ENCODE data around the gene TLCD3B.
A peak's percentile ranks its signal among the peaks of the same experiment; 100 is the strongest.
"Not testable (repeated sequence)": the region's sequence is repeated elsewhere in the genome, so short reads cannot be mapped to it uniquely, and the experiment has no call there.

Gene TLCD3B

DNA sequence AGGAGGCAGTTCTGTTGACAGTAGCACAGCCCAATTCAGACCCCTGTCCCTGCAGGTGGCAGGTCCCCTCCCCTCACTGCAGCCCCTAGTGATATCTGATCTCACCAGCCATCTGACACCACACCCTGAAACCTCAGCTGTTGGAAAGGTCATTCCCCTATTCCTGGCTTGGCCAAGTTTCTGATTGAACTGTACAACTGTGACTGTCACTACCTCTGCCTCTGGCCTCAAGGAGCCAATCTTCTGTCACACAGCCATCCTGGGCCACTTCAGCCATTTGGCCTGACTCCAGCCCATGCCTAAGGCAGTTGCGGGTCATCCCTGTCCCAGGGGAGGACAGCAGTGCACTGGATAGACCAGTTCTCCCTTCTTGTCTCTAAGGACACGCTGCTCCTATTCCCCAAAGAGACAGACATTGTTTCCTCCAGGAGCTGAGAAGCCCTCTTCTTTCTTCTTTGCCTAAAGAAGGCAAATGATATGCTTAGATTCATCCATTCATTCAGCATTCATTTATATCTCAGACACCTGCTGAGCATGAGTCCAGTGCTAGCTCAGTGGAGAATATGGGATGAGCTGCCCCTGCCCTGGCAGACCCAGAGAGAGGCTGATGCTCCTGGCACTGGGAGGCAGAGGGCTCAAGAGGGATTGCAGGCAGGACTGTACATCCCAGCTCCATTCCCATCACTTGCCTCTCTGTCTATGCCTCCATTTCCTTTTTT lies 29.9 kb upstream of the TLCD3B start:
- DNase-seq, result no peak

DNA sequence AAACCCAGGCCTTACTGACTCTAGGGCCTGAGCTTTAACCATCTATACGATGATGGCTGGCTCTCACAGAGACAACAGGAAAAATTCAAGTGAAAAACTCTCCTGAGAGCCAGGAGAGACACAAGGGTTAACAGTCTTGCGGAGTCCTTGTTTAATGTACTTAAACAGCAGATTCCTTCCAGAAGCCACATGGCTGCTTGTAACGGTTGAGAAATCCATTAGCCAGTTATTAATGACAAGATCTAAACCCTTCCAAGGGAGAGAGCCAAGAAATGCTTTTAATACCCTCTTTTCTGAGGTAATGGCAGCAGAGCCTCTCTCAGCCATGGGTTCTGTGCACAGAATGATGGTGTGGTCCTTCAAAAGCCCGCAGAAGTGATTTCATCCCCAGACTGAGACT lies 29.3 kb upstream of the TLCD3B start:
- DNase-seq, result no peak

DNA sequence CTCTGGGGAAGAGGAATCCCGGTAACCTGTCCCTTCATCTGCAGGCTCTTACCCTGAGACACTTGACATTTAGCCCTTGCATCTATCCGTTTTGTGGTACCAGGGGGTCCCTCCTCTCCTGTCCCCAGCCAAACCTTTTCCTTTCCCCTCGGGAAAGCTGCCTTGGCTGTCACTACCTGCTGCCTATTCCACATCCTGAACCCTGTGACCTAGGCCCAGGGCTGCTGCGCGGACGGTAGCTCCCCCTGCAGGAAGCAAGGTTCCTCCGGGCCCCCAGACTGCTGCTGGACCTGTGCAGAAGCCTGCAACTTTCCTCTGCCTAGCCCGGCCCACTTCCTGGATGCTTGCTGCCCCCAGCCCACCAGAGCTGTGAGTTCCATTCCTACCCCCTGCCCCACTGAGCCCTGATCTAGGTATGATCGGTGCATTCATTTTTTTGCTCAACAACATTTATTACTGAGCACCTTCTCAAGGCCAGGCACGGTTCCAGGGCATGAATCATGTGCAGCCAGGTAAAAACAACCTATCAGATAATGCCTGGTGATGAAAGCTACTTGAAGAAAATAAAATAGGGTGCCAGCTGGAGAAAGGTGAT lies 24.0 kb upstream of the TLCD3B start:
- peak; percentile 30 for DNase-seq

DNA sequence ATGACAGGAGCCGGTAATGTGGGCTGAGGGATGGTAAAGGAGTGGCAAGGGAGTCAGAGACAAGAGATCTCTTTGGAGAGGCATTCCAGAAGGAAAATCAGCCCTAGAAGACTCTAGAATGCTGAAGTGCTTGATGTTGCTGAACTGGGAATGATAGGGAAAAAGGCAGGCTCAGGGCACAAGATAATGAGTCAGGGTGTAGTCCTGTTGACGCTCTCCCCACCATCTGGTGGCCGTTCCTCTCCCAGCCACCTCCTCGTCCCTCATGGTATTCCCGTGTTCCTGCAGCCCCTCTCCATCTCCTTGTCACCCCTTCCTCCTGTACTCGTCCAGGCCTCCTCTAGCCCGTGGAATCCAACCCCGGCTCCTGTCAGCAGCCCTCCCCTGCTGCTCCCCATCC lies 23.4 kb upstream of the TLCD3B start:
- DNase-seq, result peak; percentile 29

DNA sequence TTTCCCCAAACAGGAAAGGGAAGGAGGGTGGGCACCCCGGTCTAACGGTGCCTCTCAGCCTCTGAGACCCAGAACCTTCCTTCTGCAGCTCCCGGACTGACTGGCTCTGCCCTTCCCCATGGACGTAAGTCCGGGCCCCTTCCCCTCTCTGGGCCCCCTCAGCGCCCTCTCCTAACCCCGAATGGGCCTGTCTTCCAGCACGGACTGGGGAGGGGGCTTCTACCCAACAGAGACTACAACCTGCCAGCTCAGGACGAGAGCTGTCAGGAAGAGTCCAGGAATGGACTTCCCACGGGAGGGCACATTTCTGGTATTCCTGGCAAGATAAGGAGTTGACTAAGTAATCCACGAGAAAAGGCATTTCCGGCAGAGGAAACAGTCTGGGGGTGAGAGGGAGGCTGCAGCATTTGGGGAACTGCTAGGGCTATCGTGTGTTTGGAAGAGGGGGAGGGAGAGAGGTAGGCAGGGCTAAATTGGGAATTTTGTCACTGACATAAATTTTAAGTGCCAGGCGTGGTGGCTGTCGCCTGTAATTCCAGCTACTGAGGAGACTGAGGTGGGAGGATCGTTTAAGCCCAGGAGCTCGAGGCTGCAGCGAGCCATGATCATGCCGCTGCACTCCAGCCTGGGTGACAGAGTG lies 22.4 kb upstream of the TLCD3B start:
- DNase-seq, result peak; percentile 62

DNA sequence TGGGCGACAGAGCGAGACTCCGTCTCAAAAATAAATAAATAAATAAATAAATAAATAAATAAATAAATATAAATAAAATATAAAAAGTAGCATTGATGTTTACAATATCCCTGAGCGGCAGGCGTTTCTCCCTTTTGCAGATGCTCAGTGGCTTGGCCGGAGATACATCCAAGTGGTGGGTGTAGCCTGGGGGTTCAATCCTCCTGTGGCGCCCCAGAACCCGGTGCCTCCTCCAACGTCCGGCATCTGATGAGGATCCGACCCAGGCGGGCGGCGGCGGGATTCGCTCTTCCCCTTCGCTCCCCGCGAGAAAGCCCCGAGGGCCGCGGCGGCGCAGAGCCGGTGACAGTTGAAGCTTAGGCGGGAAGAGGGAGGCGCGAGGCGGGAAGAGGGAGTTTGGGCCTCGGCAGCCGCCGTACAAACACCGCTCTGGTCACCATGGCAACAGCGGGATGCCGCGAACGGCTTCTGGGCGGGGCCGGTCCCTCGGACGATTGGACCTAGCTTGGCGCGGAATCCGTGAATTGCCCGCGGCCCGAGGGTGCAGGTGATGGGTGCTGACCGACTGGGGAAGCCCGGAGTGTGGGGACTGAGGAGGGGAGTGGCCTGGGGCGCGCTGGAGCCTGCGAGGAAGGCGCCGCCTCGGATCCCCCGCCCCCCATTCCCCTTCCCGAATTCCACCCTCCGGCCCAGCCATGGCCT lies 21.8 kb upstream of the TLCD3B start:
- DNase-seq, result peak; percentile 98

DNA sequence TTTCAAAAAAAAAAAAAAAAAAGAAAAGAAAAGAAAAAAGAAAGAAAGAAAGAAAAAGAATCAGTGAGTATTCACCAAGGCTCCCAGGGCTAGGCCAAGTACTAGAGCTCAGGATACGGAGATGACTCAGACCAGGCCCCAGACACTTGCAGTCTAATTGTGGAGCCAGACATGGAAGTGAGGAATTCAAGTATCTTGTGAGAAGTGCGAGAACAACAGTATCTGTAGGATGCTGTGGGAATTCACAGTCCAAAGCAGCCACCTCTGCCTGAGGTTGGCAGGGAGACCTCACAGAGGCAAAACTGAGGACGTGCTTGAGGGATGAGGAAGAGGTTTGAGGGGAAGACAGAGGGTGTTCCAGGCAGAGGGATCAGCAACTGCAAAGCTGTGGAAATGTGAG lies 20.4 kb upstream of the TLCD3B start:
- no peak for DNase-seq

DNA sequence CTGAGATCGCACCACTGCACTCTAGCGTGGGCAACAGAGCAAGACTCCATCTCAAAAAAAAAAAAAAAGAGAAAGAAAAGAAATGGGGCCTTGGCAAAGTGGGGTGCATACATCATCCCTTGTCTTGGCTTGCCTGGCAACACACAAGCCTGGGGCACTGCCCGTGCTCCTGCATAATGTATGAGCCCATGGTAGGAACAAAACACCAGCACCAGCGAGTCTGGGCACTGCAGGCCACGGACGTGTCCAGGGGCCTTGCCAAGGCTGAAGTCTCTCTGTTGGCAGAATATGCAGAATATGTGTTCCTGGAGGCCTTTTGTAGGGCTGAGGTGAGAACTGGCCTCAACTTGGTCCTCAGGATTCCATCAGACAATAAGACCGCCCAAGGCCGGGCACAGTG lies 18.8 kb upstream of the TLCD3B start:
- no peak for DNase-seq

DNA sequence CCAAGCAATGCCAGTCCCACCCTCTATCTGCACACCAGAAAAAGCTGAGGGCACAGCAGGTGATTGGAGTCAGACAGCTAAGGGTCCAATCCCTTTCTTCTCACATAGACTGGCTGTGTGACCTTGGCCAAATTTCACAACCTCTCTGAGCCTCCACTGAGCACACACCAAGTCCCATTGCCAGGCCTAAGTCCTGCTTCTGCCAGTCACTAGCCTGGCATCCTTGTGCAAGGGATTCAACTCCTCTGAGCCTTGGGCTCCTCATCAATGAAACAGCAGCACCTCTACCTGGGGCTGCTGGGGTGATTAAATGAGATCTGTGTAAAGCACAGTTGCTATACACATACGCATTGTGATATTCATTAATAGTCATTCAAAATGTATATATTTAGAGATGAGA lies 15.5 kb upstream of the TLCD3B start:
- no peak for DNase-seq

DNA sequence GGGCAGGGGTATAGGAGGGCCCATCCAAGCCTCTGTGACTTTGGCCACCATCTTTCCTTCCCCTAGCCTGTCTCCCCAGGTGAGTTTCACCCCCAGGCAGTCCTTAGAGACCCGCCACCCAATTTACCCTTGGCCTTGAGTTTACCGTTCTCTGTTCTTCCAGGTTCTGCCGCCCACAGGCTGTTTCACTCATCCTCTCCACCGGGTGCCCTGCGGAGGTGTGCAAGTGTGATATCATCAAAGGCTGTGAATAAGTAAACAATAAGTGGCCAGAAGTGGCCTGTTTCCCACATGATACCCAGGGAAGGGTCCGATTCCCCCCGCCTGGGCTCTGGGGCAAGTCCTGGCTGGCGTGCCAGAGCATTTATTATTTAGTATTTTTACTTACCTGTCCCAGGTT lies 15.1 kb upstream of the TLCD3B start:
- DNase-seq, result no peak

DNA sequence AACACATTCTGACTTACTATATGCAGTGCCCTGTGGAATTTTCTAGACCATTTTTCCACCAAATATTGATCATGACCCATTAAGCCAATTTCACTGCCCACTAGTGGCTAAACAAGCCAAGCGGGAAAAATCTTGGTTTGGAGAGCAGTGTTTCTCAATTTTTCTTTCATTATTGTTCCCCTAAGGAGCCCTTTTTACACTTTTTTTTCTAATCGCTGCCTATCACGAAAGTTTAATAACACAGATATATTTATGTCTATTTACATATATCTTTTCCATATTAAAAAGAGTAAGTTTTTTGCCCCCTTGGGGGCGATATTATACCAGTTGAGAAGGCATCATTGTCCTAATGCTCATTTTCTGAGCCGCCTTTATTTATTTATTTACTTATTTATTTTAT lies 10.8 kb upstream of the TLCD3B start:
- peak; percentile 42 for DNase-seq

DNA sequence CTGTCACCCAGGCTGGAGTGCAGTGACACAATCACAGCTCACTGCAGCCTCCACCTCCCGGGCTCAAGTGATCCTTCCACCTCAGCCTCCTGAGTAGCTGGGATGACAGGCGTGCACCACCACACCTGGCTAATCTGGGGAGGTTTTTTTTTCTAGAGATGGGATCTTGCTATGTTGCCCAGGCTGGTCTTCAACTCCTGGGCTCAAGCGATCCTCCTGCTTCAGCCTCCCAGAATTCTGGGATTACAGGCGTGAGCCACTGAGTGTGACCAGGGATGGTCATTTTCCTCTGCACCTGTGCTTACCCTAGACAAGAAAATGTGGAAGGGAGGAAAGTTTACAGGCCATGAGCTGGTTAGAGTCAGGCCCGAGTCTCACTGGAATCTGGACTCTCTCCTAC lies 9.6 kb upstream of the TLCD3B start:
- DNase-seq, result not testable (repeated sequence)

DNA sequence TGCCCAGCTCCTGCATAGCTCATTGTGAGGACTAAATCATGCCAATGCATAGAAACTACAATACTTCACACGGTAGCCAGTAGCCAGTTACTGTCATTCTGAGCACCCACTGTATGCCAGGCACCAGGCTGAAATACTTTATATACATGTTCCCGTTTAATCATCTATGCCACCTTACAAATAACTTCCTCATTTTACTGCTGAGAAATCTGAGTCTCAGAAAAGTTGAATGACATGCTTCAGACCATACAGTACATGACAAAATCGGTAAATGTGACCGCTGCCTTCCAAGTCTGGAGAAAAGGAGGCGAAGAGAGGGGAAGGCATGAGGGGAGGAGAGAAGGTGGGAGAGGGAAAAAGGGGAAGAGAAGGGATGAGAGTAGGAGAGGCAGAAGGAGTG lies 9.2 kb upstream of the TLCD3B start:
- DNase-seq, result no peak

DNA sequence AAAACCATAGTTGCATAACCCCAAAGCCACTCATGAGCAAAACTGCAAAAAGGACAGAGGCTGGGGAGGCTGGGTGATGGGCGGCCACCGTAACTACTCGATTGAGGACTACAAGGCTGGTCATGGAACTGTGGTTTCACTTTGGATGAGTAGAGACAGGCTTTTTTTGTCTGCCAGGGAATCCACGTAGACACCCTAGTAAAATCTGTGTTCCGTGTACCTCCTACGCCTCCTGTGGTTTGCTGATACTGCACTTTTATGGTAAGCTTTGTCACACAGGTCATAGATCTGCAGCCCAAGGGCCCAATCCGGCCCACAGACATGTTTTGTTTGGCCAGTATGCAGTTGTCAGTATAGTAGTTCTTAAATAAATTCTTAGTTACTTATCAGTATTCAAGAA lies 2.2 kb upstream of the TLCD3B start:
- DNase-seq, result no peak

DNA sequence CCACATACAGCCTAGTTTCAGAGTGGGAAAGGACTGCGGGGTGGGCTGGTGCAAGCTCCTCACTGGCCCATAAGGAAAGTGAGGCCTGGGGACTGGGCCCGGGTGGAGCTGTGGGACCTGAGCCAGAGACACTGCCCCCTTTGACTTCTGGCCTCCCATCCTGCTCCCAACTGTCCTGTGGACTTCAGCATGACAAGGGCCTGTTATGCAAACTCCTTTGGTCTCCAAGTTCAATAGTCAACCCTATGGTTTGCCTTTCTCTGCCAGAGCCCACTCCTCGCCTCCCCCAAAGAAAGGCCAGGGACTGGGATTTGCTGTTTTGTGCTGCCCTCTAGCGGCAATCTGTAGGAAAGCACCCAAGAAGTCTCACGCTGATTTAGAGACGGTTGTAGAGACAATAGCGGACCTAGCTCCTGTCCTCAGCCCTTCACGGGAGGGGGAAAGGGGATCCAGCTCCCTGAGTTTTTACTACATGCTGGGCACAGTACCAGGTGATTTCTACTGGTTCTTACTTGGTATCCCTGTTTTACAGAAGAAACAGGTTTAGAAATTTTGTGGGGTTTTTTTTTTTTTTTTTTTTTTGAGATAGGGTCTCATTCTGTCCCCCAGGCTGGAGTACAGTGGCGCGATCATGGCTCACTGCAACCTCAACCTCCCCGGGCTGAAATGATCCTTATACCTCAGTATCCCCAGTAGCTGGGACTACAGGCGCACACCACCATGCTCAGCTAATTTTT lies 1.2 kb upstream of the TLCD3B start:
- peak; percentile 86 for DNase-seq

DNA sequence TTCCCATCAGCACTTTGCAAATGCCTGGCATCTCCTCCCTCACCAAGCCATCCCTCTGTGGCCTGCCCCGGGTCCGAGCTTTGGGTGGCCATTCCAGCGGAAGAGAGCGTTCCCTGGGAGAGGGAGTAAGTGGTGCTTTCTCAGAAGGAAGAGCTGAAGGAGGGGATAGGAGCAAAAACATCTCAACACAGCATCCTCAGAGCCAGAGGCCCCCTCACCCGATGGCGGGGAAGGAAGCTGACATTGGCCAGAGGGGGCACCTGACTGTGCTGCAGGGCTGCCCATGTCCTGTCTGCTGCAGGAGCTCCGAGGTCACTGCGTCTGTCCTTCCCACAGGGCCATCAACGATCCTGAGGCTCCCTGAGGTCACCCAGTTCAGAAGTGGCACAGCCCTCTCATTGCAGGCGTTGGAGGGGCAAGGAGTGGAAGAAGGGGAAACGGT lies 427 bp upstream of the TLCD3B start:
- DNase-seq, result no peak

DNA sequence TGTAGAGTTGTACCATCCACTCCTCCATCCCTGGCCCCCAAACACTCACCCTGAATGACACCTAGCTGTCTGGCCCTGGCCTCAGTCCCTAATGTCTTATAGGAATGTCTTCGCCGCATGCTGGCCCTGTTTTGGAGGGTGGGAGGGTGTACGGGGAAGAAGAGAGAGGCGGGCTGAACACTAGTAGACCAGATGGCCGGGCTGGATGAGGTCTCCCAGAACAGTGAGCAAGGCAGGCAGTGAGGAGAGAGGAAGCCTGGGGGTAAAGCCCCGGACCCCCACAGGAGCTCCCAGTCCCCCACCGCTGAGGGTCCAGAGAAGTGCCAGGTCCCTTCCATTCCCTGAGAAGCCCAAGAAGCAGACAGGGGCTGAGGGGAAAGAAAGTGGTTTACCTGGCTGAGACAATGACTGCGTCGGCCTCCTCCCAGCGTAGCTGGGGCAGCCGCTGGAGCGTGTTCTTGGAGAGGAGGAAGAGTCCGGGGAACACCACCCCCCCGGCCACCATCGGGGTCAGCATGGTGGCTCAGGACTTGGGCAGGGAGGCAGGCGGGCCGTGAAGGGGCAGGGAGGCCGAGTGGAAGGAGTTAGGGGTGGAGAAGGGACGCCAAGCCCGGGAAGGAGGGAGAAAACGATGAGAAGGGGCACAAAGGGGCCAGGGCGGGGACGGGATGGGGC lies 923 bp downstream of the TLCD3B start:
- no peak for DNase-seq

DNA sequence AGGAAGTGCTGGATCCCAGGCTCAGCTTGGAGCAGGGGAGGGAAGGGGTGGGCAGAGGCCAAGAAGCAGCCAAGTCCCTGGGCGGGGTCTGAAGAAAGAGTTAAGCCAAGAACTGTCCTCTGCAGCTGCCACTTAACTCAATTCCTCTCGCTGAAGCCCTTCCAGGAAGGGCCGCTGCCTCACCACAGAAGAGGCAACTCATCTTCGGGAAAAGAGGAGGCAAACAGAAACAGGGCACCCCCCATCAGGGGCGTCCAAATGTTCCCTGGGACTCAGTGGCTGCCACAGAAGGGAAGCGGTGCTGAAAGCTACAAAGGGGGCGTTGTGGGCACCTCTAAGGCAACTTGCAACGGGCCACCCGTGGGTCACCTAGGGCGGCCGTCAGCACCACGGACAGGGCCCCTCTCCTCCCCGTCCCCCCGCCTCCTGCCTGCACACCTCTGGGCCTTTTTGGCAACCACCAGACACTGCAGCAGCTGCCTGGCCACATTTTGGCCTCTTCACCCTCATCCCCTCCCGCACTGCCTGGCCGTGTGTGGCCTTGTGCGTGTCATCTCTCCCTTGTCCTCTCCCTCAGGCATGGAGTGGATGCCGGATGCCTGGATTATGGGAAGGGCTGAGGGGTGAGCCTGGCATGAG lies 2.5 kb downstream of the TLCD3B start:
- DNase-seq, result no peak

DNA sequence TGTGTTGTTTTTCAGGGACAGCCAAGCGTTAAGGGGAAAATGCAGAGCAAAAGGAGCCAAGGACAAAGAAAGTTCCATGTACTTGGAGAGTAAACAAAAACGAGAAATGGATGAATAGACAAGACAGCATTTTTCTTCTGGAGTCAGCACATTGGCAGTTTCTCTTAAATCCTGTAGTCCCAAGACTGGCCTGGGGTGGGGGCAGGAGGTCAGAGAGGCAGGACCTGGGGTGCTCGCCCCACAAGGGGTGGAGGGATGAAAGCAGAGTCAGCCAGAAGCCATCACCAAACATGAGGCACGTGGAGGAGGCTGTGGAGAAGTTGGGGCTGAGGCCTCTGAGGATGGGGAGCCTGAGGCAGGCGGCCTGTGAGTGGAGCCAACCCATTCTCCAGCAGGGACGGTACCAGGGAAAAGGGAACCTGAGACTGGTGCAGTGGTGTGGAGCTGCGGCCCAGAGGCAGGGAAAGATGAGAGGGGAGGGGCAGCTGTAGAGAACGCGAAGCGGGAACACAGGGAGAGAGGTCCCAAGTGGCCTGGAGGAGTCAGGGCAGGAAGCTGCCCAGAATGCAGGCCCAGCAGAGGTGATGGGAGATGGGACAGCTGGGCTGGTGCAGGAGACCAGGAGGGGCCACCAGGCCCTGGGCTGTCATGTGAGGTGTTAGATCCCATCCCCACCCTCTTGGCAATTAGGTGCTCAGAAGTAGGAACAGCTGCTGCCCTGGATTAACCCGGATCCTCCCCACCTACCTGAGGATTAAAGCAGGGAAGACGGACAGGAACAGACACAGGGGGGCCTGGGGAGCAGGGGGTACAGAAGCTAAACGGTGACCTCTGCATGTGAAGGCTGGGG lies 3.3 kb downstream of the TLCD3B start:
- peak; percentile 58 for DNase-seq

DNA sequence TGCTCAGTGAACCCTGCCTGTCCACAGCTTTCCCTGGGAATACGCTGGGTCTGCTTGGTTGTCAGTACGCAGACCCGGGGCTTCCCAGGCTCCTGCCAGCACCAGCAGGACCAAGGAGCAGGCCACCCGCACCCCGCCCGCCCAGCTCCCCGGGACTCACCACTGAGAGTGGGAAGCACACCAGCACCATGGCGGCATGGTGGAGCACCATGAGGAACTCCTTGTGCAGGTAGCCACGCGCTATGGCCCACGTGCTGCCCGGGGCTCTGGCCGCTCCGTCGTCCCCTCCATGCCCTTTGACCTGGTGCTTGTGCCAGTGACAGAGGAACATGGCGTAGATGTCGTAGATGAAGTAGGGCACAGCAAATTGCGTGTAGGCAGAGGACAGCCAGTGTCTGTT lies 4.6 kb downstream of the TLCD3B start:
- DNase-seq, result no peak

DNA sequence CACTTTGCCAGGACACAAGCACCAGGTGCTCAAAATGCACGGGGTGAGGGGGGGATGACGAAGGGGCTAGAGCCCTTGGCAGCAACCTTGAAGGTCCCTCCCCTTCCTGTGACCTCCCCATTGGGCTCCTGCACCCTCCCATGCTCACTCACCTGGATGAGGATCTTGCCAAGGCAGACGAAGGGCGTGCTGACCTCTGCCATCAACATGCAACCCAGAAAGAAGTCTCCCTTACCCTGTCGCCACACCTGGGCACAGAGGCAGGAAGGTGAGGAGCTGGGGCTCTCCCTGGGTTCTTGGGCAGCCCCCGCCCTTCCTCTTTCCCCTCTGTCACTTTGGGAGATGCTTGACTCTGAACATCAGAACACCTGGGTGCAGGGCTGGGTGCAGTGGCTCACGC lies 5.5 kb downstream of the TLCD3B start:
- no peak for DNase-seq

Measured in NCI-H69 (cell line).